HS-27A (cell line): ENCODE results near the gene YWHAQ.
"Not testable (repeated sequence)": the region's sequence is repeated elsewhere in the genome, so short reads cannot be mapped to it uniquely, and the experiment has no call there.

ENCODE experiments used
- DNase-seq: peaks from one replicate; pipeline ENCODE4 v3.0.0-alpha.2; 2012; ENCODE audit warnings: low read depth, missing footprints

YWHAQ gene

DNA sequence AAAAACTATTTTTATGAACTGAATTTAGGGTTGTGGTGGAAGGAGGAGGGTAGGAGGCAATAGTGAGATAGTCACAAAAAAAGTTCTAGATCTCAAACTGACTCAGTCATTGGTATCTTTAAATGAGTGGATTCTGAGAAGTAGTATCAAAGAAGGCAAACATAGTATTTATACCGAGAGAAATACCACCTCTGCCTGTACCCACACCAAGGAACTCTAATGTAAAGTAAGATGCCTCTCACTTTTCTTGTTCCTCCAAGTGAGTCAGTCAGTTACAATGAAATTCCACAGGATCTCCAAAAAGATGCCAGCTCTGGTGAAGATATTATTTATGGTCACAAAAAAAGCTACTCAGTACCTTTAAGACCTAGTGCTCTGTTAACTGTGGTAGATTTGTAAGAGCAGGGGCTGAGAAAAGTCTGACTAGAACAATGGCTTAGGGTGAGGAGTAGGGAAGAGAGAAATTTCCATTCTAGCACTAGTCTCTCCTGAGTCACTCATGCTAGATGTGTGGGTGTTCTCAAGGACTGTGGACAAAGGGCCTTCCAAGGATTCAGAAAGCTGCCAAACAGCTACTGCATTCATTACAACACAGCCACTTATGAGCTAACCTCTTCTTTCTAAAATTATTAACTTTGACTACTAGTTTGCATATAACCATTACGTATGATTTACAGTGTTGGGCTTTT lies 36.3 kb downstream of the YWHAQ start:
- DNase-seq, result no peak

- DNase-seq, result no peak
Observed at GRCh38 chr2:9593925-9594324, 36.9 kb downstream of the YWHAQ start.

GRCh38 chr2:9592699-9593098 lies 38.1 kb downstream of the YWHAQ start:
- no peak for DNase-seq

GRCh38 chr2:9590641-9591040 lies 40.2 kb downstream of the YWHAQ start:
- no peak for DNase-seq

GRCh38 chr2:9586465-9586864 lies 44.3 kb downstream of the YWHAQ start:
- no peak for DNase-seq

DNA sequence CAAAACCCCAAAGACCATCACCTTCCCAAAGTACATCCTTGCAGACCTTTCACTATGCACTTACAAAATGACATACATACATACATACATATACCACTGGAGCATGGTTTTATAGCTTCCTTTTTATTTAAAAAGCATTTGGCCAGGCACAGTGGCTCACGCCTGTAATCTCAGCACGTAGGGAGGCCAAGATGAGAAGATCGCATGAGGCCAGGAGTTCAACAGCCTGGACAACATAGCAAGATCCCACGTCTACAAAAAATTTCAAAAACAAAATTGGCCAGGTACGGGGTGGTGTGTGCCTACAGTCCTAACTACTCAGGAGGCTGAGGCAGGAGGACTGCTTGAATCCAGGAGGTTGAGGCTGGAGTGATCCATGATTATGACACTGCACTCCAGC lies 45.3 kb downstream of the YWHAQ start:
- no peak for DNase-seq

DNA sequence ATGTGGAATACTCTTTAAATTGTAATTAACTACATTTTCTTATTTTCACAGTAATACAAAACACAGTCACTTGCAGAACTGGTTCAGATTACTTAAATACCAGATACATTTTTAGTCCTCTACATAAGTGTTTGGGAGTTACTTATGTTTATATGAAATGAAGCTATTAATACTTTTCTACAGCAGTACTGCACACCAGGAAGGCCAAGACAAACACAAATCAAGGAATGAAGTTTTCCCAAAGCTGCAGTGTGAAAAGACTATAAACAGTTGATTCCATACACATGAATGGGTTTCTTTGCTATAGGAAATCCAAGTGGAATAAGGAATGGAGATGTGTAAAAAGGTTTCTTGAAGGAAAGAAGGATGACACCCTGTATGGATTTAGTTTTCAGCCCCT lies 45.9 kb downstream of the YWHAQ start:
- DNase-seq, result not testable (repeated sequence)

- DNase-seq, result no peak
Observed at GRCh38 chr2:9582624-9583023, 48.2 kb downstream of the YWHAQ start.

DNA sequence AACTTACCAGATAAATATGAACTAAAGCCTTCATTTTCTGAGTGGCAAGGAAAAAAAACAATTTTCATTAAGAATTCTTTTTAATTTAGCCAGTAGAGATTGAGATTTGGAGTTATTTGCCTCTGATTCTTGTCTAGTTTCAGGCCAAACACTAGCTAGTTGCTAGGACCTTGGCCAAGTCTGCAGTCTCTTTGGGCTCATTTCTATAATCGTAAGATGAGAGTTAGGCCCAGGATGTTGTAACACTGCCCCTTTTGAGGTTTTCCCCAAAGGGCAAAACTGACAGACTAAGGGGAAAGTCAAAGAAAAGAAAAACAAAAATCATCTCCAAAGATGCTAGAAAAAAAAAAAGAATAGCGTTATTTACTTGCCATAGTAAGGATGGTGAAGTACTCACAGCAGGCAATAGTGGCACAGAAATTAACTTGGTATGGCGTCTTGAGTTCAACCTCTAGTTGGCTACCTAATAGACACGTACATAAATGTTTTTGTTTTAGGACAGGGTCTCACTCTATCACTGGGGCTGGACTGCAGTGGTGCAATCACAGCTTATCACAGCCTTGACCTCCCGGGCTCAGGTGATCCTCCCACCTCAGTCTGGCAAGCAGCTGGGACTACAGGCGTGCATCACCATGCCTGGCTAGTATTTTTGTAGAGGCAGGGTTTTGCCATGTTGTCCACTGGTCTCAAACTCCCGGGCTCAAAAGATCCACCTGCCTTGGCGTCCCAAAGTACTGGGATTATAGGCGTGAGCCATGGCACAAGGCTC lies 52.1 kb downstream of the YWHAQ start:
- no peak for DNase-seq

DNA sequence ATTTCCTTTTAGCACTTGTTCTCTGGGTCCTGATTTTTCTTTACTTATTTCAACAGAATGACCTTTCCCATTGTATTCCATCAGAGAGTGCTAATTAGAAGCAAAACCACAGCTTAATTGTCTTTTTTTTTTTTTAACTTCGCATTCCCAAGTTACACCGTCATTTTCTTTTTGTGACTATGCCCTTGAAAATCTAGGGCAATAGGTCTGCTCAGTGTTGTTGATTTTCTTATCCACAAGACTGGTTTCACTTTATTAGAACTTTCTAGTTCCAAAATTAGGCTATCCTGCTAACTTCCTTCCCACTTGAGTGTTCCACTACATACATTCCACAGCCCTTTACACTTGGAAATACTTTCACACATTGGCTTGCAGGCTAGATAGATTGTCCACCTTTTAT lies 56.5 kb downstream of the YWHAQ start:
- DNase-seq, result no peak

DNA sequence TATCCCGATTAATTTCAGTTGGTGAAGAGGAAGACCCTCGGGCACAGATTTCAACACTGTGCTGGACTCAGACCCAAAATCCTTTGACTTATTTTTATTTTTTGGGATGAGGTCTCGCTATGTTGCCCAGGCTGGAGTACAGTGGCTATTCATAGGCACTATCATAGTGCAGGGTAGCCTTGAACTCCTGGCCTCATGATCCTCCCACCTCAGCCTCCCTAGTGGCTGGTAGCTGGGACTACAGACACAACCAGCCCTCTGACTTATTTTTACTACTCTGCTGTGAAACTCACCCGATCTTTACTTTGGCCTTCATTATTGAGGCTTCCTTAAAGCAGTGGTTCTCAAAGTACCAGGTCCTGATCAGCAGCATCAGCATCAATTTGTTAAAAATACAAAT lies 57.0 kb downstream of the YWHAQ start:
- DNase-seq, result no peak

GRCh38 chr2:9573013-9573720 lies 57.6 kb downstream of the YWHAQ start:
- DNase-seq, result no peak

DNA sequence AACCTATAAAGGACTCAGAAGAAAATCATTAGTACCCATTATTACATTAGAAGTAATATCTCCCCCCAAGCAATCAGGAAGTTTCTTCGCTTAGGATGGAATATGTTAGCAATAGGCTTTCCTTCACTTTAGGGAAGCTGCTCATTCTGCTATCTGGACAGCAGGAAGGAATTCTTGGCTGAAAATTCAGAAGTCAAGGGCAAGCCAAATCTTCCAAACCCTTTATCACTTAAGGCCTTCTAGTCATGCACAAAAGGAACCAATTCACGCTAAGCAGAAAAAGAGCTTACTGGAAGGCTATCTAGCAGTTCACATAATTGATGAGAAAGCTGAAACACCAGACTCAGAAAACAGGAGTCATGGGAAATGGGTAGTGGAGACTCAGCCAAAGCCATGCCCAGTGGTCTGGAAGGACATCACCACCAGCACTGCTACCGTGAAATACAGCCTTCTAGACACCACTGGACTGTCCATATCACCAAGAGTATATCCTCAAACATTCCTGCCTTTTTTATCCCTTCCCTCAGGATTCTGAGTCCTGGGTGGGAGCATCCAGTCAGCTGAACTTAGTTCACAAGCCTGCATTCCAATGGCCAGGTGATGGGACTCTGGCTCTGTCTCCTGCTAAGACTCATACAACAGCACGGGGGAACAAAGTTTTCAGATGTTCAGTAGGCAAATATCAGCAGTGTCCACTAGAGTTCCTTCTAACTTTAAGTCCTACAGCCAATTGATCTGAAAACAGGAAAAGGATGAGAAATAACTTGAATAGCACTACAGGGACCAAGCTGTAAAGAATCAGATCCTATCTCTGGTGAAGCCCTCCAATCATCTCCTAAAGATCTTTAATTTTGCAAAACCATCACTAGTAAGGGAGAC lies 60.4 kb downstream of the YWHAQ start:
- DNase-seq, result no peak

DNA sequence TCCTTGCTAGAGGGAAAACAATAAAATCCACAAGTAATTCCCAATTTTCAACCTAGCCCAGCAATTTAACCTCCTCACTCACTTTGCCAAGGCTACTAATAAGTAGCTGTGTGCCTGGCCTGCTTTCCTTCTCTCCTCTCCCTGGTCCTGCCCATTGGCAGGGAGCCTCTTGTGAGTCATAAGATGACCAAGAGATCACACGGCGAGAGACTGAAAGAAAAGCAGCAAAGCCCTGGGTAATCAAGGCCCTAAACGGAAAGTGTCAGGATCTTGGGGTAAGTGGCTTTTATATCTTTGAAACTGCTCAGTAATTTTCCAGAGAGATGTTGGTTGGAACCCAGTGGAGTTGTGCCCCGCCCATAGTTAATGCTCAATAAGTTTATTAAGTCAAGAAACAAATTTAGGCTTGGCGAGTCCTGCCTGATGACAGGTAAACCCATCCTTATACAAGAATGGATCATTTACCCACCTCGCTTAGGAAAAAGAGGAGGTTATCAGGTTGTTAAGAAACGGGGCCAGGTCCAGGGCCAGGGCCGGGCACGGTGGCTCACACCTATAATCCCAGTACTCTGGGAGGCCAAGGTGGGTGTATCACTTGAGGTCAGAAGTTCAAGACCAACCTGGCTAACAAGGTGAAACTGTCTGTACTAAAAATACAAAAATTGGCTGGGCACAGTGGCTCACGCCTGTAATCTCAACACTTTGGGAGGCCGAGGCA lies 65.2 kb downstream of the YWHAQ start:
- peak; percentile 60 for DNase-seq

- DNase-seq, result no peak
Observed at GRCh38 chr2:9560628-9561027, 70.2 kb downstream of the YWHAQ start.

DNA sequence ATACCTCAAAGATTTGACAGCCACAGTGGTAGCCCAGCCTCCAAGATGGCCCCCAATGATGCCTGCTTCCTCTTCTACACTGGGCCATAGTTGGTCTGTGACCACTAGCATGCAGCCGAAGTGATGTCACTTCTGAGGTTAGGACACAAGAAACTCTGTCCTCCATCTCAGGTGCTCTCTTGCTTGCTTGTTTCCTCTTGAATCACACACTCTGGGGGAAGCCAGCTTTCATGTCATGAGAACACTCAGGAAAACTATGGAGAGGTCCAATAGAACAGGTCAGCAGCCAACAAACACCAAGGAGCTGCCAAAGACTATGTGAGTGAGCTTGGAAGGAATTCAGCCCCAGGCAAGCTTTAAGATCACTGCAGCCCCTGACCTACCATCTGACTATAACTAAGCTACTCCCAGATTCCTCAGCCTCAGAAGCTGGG lies 71.8 kb downstream of the YWHAQ start:
- no peak for DNase-seq

- DNase-seq, result no peak
Observed at GRCh38 chr2:9556121-9556743, 74.6 kb downstream of the YWHAQ start.

- DNase-seq, result peak; percentile 74
Observed at GRCh38 chr2:9555297-9556120, 75.3 kb downstream of the YWHAQ start, which contains the start of gene ADAM17. ADAM17 (minus strand) TSS chr2:9555830; CDS start chr2:9555605, 225 bp downstream.

- peak; percentile 40 for DNase-seq
Observed at GRCh38 chr2:9554921-9555296, 75.9 kb downstream of the YWHAQ start.
